A673 (cell line): Measurements from ENCODE around the gene ZNF830. TPM values are rescaled to one million over a fixed set of nuclear protein-coding genes. Genes with fewer than 3 reads are reported as not detected.

Experiments used
- Bru-seq: library from RNA; stranded (reverse); fragments of 400-500 nt; gene quantifications from one replicate; lab custom pipeline; 2021; lab: Mats Ljungman, UMichigan
- BruChase-seq, 2 experiments: library from RNA; stranded (reverse); fragments of 400-500 nt; gene quantifications; one replicate each; lab custom pipeline; 2021; lab: Mats Ljungman, UMichigan
- BruUV-seq: library from RNA; stranded (reverse); fragments of 400-500 nt; replicated peaks from 2 replicates; lab custom pipeline; 2021; lab: Mats Ljungman, UMichigan
- CTCF ChIA-PET: fragments of 300-600 bp; sonication (Branson Sonifier 250); formaldehyde crosslinking; loops from one replicate; lab custom pipeline; 2022; ENCODE audit warnings: antibody characterized with exemption; lab: Charles Lee
- POLR2A ChIA-PET: fragments of 300-600 bp; sonication (Branson Sonifier 250); formaldehyde crosslinking; loops from one replicate; lab custom pipeline; 2022; ENCODE audit warnings: antibody characterized with exemption; ENCODE audit not compliant: low non-redundant PET; lab: Charles Lee
- DNase-seq: peaks from one replicate; pipeline ENCODE4 v3.0.0-alpha.2; 2015; ENCODE audit warnings: low spot score
- H3K27ac ChIP-seq: fragments of 200-600 bp; sonication (generic); 2 replicates; pipeline ENCODE4 v1.5.1; 2016; ENCODE audit warnings: mixed run types, low read depth, mild to moderate bottlenecking, mixed read lengths, antibody characterized with exemption, low read length; ENCODE audit not compliant: poor library complexity, severe bottlenecking
- H3K27me3 ChIP-seq: fragments of 200-600 bp; sonication (generic); replicated peaks from 2 replicates; pipeline ENCODE4 v1.6.1; 2017; ENCODE audit warnings: mixed run types, low read depth, mild to moderate bottlenecking, mixed read lengths, antibody characterized with exemption, low read length; ENCODE audit not compliant: insufficient read depth, poor library complexity
- H3K36me3 ChIP-seq: fragments of 200-600 bp; sonication (generic); 2 replicates; pipeline ENCODE4 v1.6.1; 2016; ENCODE audit warnings: mixed run types, mild to moderate bottlenecking, mixed read lengths, antibody characterized with exemption, low read length; ENCODE audit not compliant: insufficient read depth, poor library complexity, severe bottlenecking
- H3K4me1 ChIP-seq: fragments of 200-600 bp; sonication (generic); 2 replicates; pipeline ENCODE4 v1.6.1; 2017; ENCODE audit warnings: mixed run types, mild to moderate bottlenecking, mixed read lengths, antibody characterized with exemption, low read length; ENCODE audit not compliant: insufficient read depth, poor library complexity, severe bottlenecking
- H3K4me3 ChIP-seq: fragments of 200-600 bp; sonication (generic); 2 replicates; pipeline ENCODE4 v1.5.1; 2016; ENCODE audit warnings: low read depth, mixed run types, mild to moderate bottlenecking, mixed read lengths, low read length; ENCODE audit not compliant: poor library complexity, severe bottlenecking
- H3K9me3 ChIP-seq: fragments of 200-600 bp; sonication (generic); 2 replicates; pipeline ENCODE4 v1.6.1; 2016; ENCODE audit warnings: mixed run types, low read depth, mild to moderate bottlenecking, mixed read lengths, antibody characterized with exemption, low read length; ENCODE audit not compliant: poor library complexity, severe bottlenecking
- CTCF ChIP-seq: fragments of 300-800, 200-600 bp; sonication (generic); conservative IDR thresholded peaks from 2 replicates; pipeline ENCODE4 v1.5.1; 2017; ENCODE audit warnings: low read depth, mild to moderate bottlenecking, antibody characterized with exemption, low read length, moderate library complexity, mixed read lengths
- EZH2 ChIP-seq: fragments of 200-600 bp; sonication (generic); IDR thresholded peaks from 2 replicates; pipeline ENCODE4 v1.6.1; 2017; ENCODE audit warnings: borderline replicate concordance, low read depth, mild to moderate bottlenecking, mixed read lengths, antibody characterized with exemption, low read length; ENCODE audit not compliant: poor library complexity, severe bottlenecking
- intact Hi-C: fragments of 100-400 bp; cut with micrococcal nuclease; formaldehyde crosslinking; loops from one replicate; pipeline ENCODE4 v1.10.0; 2022; ENCODE audit not compliant: unreplicated experiment
- long read RNA-seq: library from polyadenylated mRNA; stranded (forward); transcript quantifications from one replicate; pipeline ENCODE4 v2.0.0, GENCODE V29; 2022
- total RNA-seq: library from RNA; stranded (reverse); gene quantifications from 2 replicates; pipeline ENCODE4 v1.2.3, GENCODE V29; 2021

ZNF830 gene
- total RNA-seq (9.1 and 10.1 TPM in 2 replicates), Bru-seq, nascent RNA (percentile 84 among the genes with signal in this experiment), BruChase-seq, experiment 1, labeled RNA remaining after a 2-hour chase (percentile 86 among the genes with signal in this experiment), BruChase-seq, experiment 2, labeled RNA remaining after a 6-hour chase (percentile 75 among the genes with signal in this experiment)
- long read RNA-seq, transcript ZNF830-201 (1 exons, 2,246 nt): major isoform, 10 of 10 reads
- long read RNA-seq, partial matches to known transcripts: 0 of 10 reads
- long read RNA-seq, other reads (novel, unspliced or antisense): 0 of 10 reads

GRCh38 chr17:34961093-34961911 is at the start of gene ZNF830, which contains the start of gene CCT6B:
Gene ZNF830, plus strand, starts transcription at chr17:34961540. Its CDS starts 27 bp downstream, at chr17:34961567.
Gene CCT6B, minus strand, starts transcription at chr17:34961460. Its CDS starts 67 bp downstream, at chr17:34961393.
- POLR2A ChIA-PET: no interaction called here
- Histone ChIP-seq H3K9me3 (no peaks in the 10 kb centered on the region), H3K4me3 (peak within 1 kb of the TSS; percentile 93), H3K27me3 (no peaks in the 10 kb centered on the region), H3K4me1 (peaks cover 9% of the 10 kb centered on the region), H3K27ac (peak within 1 kb of the TSS; percentile 89), H3K36me3 (peaks cover 5% of the 10 kb centered on the region)
- no TSS peak for BruUV-seq
- no peak for TF ChIP-seq EZH2
- TF ChIP-seq CTCF: no peak
- CTCF ChIA-PET: no interaction called here
- peak; percentile 90 for DNase-seq
- intact Hi-C loops: no loop called here

GRCh38 chr17:34913001-34913400 is 48.3 kb upstream of the ZNF830 start:
- Histone ChIP-seq H3K36me3 (no peaks in the 10 kb centered on the region), H3K4me1 (no peaks in the 10 kb centered on the region), H3K27me3 (no peaks in the 10 kb centered on the region), H3K9me3 (no peaks in the 10 kb centered on the region), H3K27ac (no peak overlapping the region), H3K4me3 (no peak overlapping the region)
- no peak for DNase-seq
- TF ChIP-seq CTCF: no peak
- no peak for TF ChIP-seq EZH2
- BruUV-seq: no TSS peak
- ChIA-PET POLR2A (no interaction called here), CTCF (no interaction called here)
- intact Hi-C loops: no loop called here

- Histone ChIP-seq H3K9me3 (no peaks in the 10 kb centered on the region), H3K4me1 (no peaks in the 10 kb centered on the region), H3K4me3 (no peak overlapping the region), H3K36me3 (no peaks in the 10 kb centered on the region), H3K27me3 (no peaks in the 10 kb centered on the region), H3K27ac (no peak overlapping the region)
- ChIA-PET POLR2A (no interaction called here), CTCF (no interaction called here)
- BruUV-seq: no TSS peak
- TF ChIP-seq EZH2 (no peak), CTCF (no peak)
- DNase-seq: no peak
- intact Hi-C loops: no loop called here
Measured at GRCh38 chr17:34916120-34916519, 45.2 kb upstream of the ZNF830 start.
